HepG2 (cell line): ENCODE measurements around the gene IGLON5. TPM values are rescaled to one million over a fixed set of nuclear protein-coding genes. Genes with fewer than 3 reads are reported as not detected.

ENCODE experiments used
- ADNP ChIP-seq: sonication (generic); formaldehyde crosslinking; IDR thresholded peaks from 2 replicates; pipeline ENCODE4 v1.4.0; 2020; ENCODE audit warnings: missing genetic modification reagents
- ELF4 ChIP-seq: sonication (generic); formaldehyde crosslinking; IDR thresholded peaks from 2 replicates; pipeline ENCODE4 v1.5.0; 2020; ENCODE audit warnings: missing genetic modification reagents, mild to moderate bottlenecking, moderate library complexity, borderline replicate concordance
- MAFF ChIP-seq: IDR thresholded peaks from 2 replicates; pipeline ENCODE4 v1.6.1; 2011; ENCODE audit warnings: low read depth, low read length, improper control_type of control experiment
- MIXL1 ChIP-seq: IDR thresholded peaks from 2 replicates; pipeline ENCODE4 v1.6.1; 2016
- NCOA2 ChIP-seq: sonication (generic); formaldehyde crosslinking; IDR thresholded peaks from 2 replicates; pipeline ENCODE4 v1.8.0; 2022; ENCODE audit warnings: inconsistent platforms
- NCOA5 ChIP-seq: sonication (generic); formaldehyde crosslinking; IDR thresholded peaks from 2 replicates; pipeline ENCODE4 v1.4.0; 2020; ENCODE audit warnings: missing genetic modification reagents
- NFE2L1 ChIP-seq: sonication (generic); formaldehyde crosslinking; IDR thresholded peaks from 2 replicates; pipeline ENCODE4 v1.4.0; 2020; ENCODE audit warnings: missing genetic modification reagents, mild to moderate bottlenecking, borderline replicate concordance
- NR2F1 ChIP-seq, 2 experiments: fragments of 450-650 bp in 1 of 2; formaldehyde crosslinking in 1 of 2; IDR thresholded peaks; 2 replicates each; pipeline versions ENCODE4 v1.5.0 to v1.6.1; 2016 to 2020; ENCODE audit warnings: mild to moderate bottlenecking in 1 of 2, missing compliant biosample characterization in 1 of 2, missing genetic modification reagents in 1 of 2, moderate library complexity in 1 of 2
- PTBP1 ChIP-seq: fragments of 200-400 bp; formaldehyde crosslinking; IDR thresholded peaks from 2 replicates; pipeline ENCODE4 v1.6.1; 2018; ENCODE audit warnings: low read length, low read depth; ENCODE audit not compliant: poor library complexity, severe bottlenecking
- TOE1 ChIP-seq: sonication (generic); formaldehyde crosslinking; IDR thresholded peaks from 2 replicates; pipeline ENCODE4 v1.4.0; 2020; ENCODE audit warnings: mild to moderate bottlenecking, missing genetic modification reagents
- ZFP36 ChIP-seq: fragments of 150-350 bp; IDR thresholded peaks from 2 replicates; pipeline ENCODE4 v1.6.1; 2018; ENCODE audit warnings: borderline replicate concordance, low read length, low read depth; ENCODE audit not compliant: partially characterized antibody
- ZNF207 ChIP-seq: fragments of 450-650 bp; IDR thresholded peaks from 2 replicates; pipeline ENCODE4 v1.6.1; 2016; ENCODE audit warnings: antibody characterized with exemption, borderline replicate concordance
- ZNF572 ChIP-seq: sonication (generic); formaldehyde crosslinking; IDR thresholded peaks from 2 replicates; pipeline ENCODE4 v1.5.1; 2020; ENCODE audit warnings: mild to moderate bottlenecking, missing genetic modification reagents
- ZNF713 ChIP-seq: sonication (generic); formaldehyde crosslinking; IDR thresholded peaks from 2 replicates; pipeline ENCODE4 v1.4.0; 2020; ENCODE audit warnings: mild to moderate bottlenecking, missing genetic modification reagents
- ZNF841 ChIP-seq: sonication (generic); formaldehyde crosslinking; IDR thresholded peaks from 2 replicates; pipeline ENCODE4 v1.8.1; 2023; ENCODE audit warnings: missing genetic modification reagents, borderline replicate concordance
- ZSCAN31 ChIP-seq: sonication (generic); formaldehyde crosslinking; IDR thresholded peaks from 2 replicates; pipeline ENCODE4 v1.5.0; 2020; ENCODE audit warnings: low read depth, mild to moderate bottlenecking, missing genetic modification reagents
- polyA plus RNA-seq, 8 experiments: library from polyadenylated mRNA; depleted of rRNA in 3 of 8; stranded (reverse) in 7 of 8; unstranded in 1 of 8; fragments of >200 nt; fragmentation: Illumina TruSeq in 4 of 8; extraction: Trizol in 4 of 8; gene quantifications; 2 replicates each; pipeline versions ENCODE4 v1.2.1 to v1.2.3, GENCODE V29; 2011 to 2016; ENCODE audit warnings: low read depth in 4 of 8, missing spikeins in 1 of 8, mixed read lengths in 1 of 8; ENCODE audit not compliant: insufficient read depth in 1 of 8
- total RNA-seq, 5 experiments: library from RNA; depleted of rRNA; stranded (reverse); fragments of >200 nt; fragmentation: Illumina TruSeq; extraction: Trizol; gene quantifications; 2 replicates each; pipeline ENCODE4 v1.2.3, GENCODE V29; 2016; ENCODE audit warnings: low read depth in 1 of 5
- TF ChIP-seq, protein P1 (sequence below): sonication (generic); formaldehyde crosslinking; IDR thresholded peaks from 2 replicates; pipeline ENCODE4 v1.5.1; 2020; ENCODE audit warnings: mild to moderate bottlenecking, moderate library complexity, missing genetic modification reagents
- TF ChIP-seq, protein P2 (sequence below): sonication (generic); formaldehyde crosslinking; IDR thresholded peaks from 2 replicates; pipeline ENCODE4 v1.4.0; 2020; ENCODE audit warnings: mild to moderate bottlenecking, missing genetic modification reagents
- TF ChIP-seq, protein P3 (sequence below): IDR thresholded peaks from 2 replicates; pipeline ENCODE4 v1.6.1; 2016; ENCODE audit warnings: mild to moderate bottlenecking, missing biosample characterization, missing genetic modification reagents
- TF ChIP-seq, protein P4 (sequence below): sonication (generic); formaldehyde crosslinking; conservative IDR thresholded peaks from 2 replicates; pipeline ENCODE4 v1.5.0; 2020; ENCODE audit warnings: missing genetic modification reagents

IGLON5 gene
- total and polyA plus RNA-seq, 2 of the 13 experiments (the other 11 are each of a cell fraction or from before 2014, with no cell fraction given) = 0.04 to 5.7 TPM

DNA sequence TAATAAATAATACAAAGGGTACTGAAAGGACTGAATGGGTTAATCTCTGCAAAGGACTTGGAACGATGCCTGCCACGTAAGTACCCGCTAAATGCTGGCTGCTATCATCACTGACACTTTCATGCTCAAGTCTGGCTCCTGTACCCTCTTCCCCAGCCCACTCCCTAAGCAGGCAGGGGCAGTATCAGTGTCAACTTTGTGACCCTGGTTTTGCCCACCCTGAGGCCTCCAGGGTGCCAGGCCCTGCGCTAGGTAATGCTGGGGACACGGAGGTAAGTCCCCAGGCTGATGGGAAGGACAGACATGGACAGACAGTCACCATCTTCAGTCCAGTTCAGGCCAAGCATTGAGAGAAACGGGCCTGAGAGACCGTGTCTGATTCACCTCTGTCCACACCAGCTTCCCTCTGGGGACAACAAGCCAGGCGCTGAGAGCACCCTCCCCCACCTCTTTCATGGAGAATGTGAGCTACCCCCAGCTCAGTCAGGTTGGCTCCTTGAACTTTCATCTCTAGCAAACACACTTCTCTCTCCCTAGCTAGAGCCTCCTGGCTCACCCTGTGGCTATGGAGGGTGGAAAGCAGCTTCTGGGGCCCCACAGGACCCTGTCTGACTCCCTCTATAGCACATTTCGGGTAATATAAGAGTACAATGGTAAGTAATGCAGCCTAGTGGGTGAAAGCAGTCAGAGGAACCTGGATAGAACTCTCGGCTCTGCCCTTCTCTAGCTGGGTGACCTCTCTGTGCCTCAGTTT, 53.9 kb downstream of the IGLON5 start (continued):
- TF ChIP-seq ELF4 (CRISPR knock-in tag) = no peak
- TF ChIP-seq ZFP36 = no peak
- TF ChIP-seq ZNF572 (CRISPR knock-in tag) = no peak
- TF ChIP-seq, protein P1, sequence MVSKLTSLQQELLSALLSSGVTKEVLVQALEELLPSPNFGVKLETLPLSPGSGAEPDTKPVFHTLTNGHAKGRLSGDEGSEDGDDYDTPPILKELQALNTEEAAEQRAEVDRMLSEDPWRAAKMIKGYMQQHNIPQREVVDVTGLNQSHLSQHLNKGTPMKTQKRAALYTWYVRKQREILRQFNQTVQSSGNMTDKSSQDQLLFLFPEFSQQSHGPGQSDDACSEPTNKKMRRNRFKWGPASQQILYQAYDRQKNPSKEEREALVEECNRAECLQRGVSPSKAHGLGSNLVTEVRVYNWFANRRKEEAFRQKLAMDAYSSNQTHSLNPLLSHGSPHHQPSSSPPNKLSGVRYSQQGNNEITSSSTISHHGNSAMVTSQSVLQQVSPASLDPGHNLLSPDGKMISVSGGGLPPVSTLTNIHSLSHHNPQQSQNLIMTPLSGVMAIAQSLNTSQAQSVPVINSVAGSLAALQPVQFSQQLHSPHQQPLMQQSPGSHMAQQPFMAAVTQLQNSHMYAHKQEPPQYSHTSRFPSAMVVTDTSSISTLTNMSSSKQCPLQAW (CRISPR knock-in tag) = peak; percentile 56; the same call in 1 of the 2 replicates
- TF ChIP-seq NCOA2 = peak; percentile 79
- TF ChIP-seq NCOA5 (CRISPR knock-in tag) = no peak
- TF ChIP-seq ADNP (CRISPR knock-in tag) = no peak
- peak; percentile 39; the same call in 1 of the 2 replicates for TF ChIP-seq ZSCAN31 (CRISPR knock-in tag)
- TF ChIP-seq, protein P2, sequence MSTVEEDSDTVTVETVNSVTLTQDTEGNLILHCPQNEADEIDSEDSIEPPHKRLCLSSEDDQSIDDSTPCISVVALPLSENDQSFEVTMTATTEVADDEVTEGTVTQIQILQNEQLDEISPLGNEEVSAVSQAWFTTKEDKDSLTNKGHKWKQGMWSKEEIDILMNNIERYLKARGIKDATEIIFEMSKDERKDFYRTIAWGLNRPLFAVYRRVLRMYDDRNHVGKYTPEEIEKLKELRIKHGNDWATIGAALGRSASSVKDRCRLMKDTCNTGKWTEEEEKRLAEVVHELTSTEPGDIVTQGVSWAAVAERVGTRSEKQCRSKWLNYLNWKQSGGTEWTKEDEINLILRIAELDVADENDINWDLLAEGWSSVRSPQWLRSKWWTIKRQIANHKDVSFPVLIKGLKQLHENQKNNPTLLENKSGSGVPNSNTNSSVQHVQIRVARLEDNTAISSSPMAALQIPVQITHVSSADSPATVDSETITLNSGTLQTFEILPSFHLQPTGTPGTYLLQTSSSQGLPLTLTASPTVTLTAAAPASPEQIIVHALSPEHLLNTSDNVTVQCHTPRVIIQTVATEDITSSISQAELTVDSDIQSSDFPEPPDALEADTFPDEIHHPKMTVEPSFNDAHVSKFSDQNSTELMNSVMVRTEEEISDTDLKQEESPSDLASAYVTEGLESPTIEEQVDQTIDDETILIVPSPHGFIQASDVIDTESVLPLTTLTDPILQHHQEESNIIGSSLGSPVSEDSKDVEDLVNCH (CRISPR knock-in tag) = no peak
- TF ChIP-seq TOE1 (CRISPR knock-in tag) = peak; percentile 31; the same call in 1 of the 2 replicates
- TF ChIP-seq NR2F1 (CRISPR knock-in tag; IDR thresholded peaks at IDR 0.05) = peak; percentile 39 to 41
- TF ChIP-seq NFE2L1 (CRISPR knock-in tag) = no peak
- TF ChIP-seq, protein P3, sequence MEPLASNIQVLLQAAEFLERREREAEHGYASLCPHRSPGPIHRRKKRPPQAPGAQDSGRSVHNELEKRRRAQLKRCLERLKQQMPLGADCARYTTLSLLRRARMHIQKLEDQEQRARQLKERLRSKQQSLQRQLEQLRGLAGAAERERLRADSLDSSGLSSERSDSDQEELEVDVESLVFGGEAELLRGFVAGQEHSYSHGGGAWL (CRISPR knock-in tag) = no peak
- TF ChIP-seq MAFF = no peak
- TF ChIP-seq MIXL1 (CRISPR knock-in tag) = peak; percentile 78
- no peak for TF ChIP-seq ZNF207
- no peak for TF ChIP-seq PTBP1
- no peak for TF ChIP-seq ZNF841 (CRISPR knock-in tag)
- TF ChIP-seq, protein P4, sequence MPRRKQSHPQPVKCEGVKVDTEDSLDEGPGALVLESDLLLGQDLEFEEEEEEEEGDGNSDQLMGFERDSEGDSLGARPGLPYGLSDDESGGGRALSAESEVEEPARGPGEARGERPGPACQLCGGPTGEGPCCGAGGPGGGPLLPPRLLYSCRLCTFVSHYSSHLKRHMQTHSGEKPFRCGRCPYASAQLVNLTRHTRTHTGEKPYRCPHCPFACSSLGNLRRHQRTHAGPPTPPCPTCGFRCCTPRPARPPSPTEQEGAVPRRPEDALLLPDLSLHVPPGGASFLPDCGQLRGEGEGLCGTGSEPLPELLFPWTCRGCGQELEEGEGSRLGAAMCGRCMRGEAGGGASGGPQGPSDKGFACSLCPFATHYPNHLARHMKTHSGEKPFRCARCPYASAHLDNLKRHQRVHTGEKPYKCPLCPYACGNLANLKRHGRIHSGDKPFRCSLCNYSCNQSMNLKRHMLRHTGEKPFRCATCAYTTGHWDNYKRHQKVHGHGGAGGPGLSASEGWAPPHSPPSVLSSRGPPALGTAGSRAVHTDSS (CRISPR knock-in tag) = no peak
- no peak for TF ChIP-seq ZNF713 (CRISPR knock-in tag)
